ENCODE measurements around the gene SMTN. TPM values are rescaled to one million over a fixed set of nuclear protein-coding genes. Genes with fewer than 3 reads are reported as not detected.

Gene SMTN
- total and polyA plus RNA-seq, 8 donors, result 51.5 to 607 (median 275) TPM

DNA sequence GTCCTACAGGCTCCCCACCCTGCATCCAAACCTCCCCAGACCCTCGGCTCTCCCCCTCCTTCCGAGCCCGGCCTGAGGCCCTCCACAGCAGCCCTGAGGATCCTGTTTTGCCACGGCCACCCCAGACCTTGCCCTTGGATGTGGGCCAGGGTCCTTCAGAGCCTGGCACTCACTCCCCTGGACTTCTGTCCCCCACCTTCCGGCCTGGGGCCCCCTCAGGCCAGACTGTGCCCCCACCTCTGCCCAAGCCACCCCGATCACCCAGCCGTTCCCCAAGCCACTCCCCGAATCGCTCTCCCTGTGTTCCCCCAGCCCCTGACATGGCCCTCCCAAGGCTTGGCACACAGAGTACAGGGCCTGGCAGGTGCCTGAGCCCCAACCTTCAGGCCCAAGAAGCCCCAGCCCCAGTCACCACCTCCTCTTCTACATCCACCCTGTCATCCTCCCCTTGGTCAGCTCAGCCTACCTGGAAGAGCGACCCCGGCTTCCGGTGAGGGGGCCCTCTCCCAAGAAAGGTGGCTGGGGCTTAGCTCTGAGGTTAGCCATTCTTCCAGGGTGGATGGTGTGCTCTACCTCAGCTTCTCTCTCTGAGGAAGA lies 44.5 kb downstream of the SMTN start:
- TF ChIP-seq EP300 (IDR thresholded peaks at IDR 0.05), result no peak
- TF ChIP-seq, protein P1, sequence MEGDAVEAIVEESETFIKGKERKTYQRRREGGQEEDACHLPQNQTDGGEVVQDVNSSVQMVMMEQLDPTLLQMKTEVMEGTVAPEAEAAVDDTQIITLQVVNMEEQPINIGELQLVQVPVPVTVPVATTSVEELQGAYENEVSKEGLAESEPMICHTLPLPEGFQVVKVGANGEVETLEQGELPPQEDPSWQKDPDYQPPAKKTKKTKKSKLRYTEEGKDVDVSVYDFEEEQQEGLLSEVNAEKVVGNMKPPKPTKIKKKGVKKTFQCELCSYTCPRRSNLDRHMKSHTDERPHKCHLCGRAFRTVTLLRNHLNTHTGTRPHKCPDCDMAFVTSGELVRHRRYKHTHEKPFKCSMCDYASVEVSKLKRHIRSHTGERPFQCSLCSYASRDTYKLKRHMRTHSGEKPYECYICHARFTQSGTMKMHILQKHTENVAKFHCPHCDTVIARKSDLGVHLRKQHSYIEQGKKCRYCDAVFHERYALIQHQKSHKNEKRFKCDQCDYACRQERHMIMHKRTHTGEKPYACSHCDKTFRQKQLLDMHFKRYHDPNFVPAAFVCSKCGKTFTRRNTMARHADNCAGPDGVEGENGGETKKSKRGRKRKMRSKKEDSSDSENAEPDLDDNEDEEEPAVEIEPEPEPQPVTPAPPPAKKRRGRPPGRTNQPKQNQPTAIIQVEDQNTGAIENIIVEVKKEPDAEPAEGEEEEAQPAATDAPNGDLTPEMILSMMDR (IDR thresholded peaks at IDR 0.05), result no peak
- no peak for TF ChIP-seq POLR2A (IDR thresholded peaks at IDR 0.05)
- no peak for TF ChIP-seq POLR2AphosphoS5 (IDR thresholded peaks at IDR 0.05)
- WGBS, 5 donors, result 60 to 83% (median 74%) methylated on average over 12 of the region's 12 CpGs
- no peak overlapping the region for H3K27ac ChIP-seq
- no peaks in the 10 kb centered on the region for H3K27me3 ChIP-seq
- no peak for DNase-seq
- no peak overlapping the region for H3K4me3 ChIP-seq
- H3K4me1 ChIP-seq, result peaks cover 8 to 26% (median 21%) of the 10 kb centered on the region in 4 donors
- intact Hi-C loops (cut with DNase I; ENCODE audit: low total_unique reads), result no loop called here
- H3K9me3 ChIP-seq, result no peaks in the 10 kb centered on the region
- no peaks in the 10 kb centered on the region for H3K36me3 ChIP-seq

DNA sequence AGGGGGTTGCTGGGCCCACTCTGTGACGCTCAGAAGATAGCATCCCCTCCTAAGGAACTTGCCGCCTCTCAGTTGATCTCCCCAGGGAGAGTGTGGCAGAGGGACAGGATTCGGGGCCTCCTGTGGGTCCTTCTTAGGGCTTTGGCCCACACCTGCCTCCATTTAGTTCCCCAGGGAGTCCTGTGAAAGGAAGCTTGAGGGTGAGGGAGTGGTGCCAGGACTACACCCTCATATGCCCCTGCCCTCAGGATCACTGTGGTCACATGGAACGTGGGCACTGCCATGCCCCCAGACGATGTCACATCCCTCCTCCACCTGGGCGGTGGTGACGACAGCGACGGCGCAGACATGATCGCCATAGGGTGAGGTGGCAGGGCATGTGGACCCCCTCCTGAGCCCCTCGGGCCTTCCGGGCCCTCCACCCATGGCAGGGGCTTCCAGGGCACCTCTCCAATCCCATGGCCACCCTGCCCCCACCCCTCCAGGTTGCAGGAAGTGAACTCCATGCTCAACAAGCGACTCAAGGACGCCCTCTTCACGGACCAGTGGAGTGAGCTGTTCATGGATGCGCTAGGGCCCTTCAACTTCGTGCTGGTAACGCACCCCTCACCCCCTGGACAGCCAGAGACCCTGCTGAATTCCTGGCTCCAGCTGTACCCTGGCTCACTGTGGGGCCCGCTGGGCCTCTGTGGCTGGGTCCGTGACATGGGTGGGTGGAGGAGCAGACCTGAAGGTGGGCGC lies 45.2 kb downstream of the SMTN start:
- peaks cover 15 to 32% (median 26%) of the 10 kb centered on the region in 4 donors for H3K4me1 ChIP-seq
- no peaks in the 10 kb centered on the region for H3K36me3 ChIP-seq
- DNase-seq, result no peak
- 83 to 94% (median 92%) methylated on average over 16 to 22 of the region's 22 CpGs for WGBS, 5 donors
- intact Hi-C loops (cut with DNase I; ENCODE audit: low total_unique reads), result no loop called here
- TF ChIP-seq EP300 (IDR thresholded peaks at IDR 0.05) (no peak), POLR2A (IDR thresholded peaks at IDR 0.05) (no peak), POLR2AphosphoS5 (IDR thresholded peaks at IDR 0.05) (no peak)
- TF ChIP-seq, protein P1 (IDR thresholded peaks at IDR 0.05), result no peak
- no peaks in the 10 kb centered on the region for H3K27me3 ChIP-seq
- H3K4me3 ChIP-seq, result no peak overlapping the region
- no peak overlapping the region for H3K27ac ChIP-seq
- H3K9me3 ChIP-seq, result no peaks in the 10 kb centered on the region

DNA sequence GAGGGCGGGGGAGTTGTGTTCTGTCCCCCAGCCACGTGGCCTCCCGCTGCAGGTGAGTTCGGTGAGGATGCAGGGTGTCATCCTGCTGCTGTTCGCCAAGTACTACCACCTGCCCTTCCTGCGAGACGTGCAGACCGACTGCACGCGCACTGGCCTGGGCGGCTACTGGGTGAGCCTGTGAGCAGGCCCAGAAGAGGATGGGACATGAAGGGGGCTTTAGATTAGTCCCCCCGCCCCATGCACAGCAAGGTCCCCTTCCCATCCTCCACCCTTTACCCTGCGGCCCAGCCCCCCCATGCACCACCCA lies 45.7 kb downstream of the SMTN start:
- H3K4me3 ChIP-seq, result no peak overlapping the region
- DNase-seq, result no peak
- TF ChIP-seq POLR2AphosphoS5 (IDR thresholded peaks at IDR 0.05) (no peak), EP300 (IDR thresholded peaks at IDR 0.05) (no peak), POLR2A (IDR thresholded peaks at IDR 0.05) (no peak)
- TF ChIP-seq, protein P1 (IDR thresholded peaks at IDR 0.05), result no peak
- no peak overlapping the region for H3K27ac ChIP-seq
- H3K27me3 ChIP-seq, result no peaks in the 10 kb centered on the region
- no peaks in the 10 kb centered on the region for H3K36me3 ChIP-seq
- peaks cover 20 to 37% (median 30%) of the 10 kb centered on the region in 4 donors for H3K4me1 ChIP-seq
- H3K9me3 ChIP-seq, result no peaks in the 10 kb centered on the region
- 86 to 94% (median 91%) methylated on average over 9 to 13 of the region's 13 CpGs for WGBS, 5 donors
- intact Hi-C loops (cut with DNase I; ENCODE audit: low total_unique reads), result no loop called here

DNA sequence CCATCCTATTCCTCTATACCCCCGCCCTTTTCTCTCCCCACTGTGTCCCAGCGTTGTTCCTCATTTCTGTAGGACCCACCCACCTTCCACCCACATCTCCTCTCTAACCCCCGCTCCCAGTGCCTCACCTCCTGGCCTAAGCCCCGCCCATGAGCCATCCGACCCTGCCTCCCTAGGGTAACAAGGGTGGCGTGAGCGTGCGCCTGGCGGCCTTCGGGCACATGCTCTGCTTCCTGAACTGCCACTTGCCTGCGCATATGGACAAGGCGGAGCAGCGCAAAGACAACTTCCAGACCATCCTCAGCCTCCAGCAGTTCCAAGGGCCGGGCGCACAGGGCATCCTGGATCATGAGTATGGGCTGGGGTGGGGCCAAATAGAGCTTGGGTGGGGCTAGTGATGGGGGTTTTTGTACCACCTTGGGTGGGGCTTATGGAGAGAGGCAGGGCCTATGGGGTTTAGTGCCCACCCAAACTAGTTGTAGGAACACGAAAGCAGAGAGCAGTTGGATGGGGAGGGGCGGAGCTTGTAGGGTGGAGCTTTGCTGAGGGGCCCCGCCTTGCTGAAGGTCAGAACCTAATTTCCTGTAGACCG lies 46.2 kb downstream of the SMTN start:
- Histone ChIP-seq H3K36me3 (no peaks in the 10 kb centered on the region), H3K27me3 (no peaks in the 10 kb centered on the region), H3K9me3 (no peaks in the 10 kb centered on the region), H3K4me3 (no peak overlapping the region), H3K27ac (no peak overlapping the region), H3K4me1 (peaks cover 19 to 37% (median 29%) of the 10 kb centered on the region in 4 donors)
- no peak for DNase-seq
- TF ChIP-seq POLR2AphosphoS5 (IDR thresholded peaks at IDR 0.05), result no peak
- TF ChIP-seq, protein P1 (IDR thresholded peaks at IDR 0.05), result no peak
- no peak for TF ChIP-seq POLR2A (IDR thresholded peaks at IDR 0.05)
- no peak for TF ChIP-seq EP300 (IDR thresholded peaks at IDR 0.05)
- WGBS, 5 donors, result 56 to 82% (median 69%) methylated on average over 17 to 19 of the region's 19 CpGs
- intact Hi-C loops (cut with DNase I; ENCODE audit: low total_unique reads), result no loop called here
